ENCODE data around the gene PHF3. TPM values are rescaled to one million over a fixed set of nuclear protein-coding genes. Genes with fewer than 3 reads are reported as not detected.

Gene PHF3
- total RNA-seq, 1 experiment from 2014 or later: 56.4 TPM

DNA sequence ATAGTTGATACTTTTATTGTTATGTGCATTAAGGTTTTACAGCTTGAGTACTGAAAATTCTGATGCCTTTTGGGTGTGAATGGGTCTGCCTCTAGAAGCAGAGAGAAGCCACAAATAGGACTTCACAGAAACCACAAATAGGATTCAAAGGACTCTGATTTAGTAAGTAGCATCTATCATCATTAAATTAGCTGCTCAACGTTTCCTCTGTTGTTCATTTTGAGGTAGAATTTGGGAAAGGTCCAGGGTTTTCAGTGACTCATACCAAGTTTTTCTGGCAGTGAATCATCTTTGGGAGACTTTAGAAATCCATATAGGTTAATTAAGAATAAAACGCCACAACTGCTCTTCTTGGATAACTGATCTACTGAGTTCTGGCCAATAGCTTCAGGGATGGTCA is 105.1 kb downstream of the PHF3 start:
- Mint-ChIP-seq H3K4me3 (no peak overlapping the region), H3K27ac (no peak overlapping the region), H3K36me3 (peaks cover 4% of the 10 kb centered on the region), H3K9me3 (peaks cover 16% of the 10 kb centered on the region), H3K27me3 (ENCODE audit: low read depth) (no peaks in the 10 kb centered on the region; the same call in none of the 2 replicates), H3K4me1 (no peaks in the 10 kb centered on the region)
- TF ChIP-seq, protein P1, sequence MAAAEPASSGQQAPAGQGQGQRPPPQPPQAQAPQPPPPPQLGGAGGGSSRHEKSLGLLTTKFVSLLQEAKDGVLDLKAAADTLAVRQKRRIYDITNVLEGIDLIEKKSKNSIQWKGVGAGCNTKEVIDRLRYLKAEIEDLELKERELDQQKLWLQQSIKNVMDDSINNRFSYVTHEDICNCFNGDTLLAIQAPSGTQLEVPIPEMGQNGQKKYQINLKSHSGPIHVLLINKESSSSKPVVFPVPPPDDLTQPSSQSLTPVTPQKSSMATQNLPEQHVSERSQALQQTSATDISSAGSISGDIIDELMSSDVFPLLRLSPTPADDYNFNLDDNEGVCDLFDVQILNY (CRISPR knock-in tag; IDR thresholded peaks at IDR 0.05): no peak
- TF ChIP-seq ETV6 (CRISPR knock-in tag; IDR thresholded peaks at IDR 0.05): no peak
- TF ChIP-seq RORB (CRISPR knock-in tag; IDR thresholded peaks at IDR 0.05): no peak
- no peak for TF ChIP-seq NFE2L1 (CRISPR knock-in tag; IDR thresholded peaks at IDR 0.05)
- TF ChIP-seq SOX15 (CRISPR knock-in tag; IDR thresholded peaks at IDR 0.05): no peak
- no peak for TF ChIP-seq SMAD4 (CRISPR knock-in tag; IDR thresholded peaks at IDR 0.05)
- TF ChIP-seq NFYB (CRISPR knock-in tag; conservative IDR thresholded peaks at IDR 0.05; ENCODE audit: low read depth): no peak
- TF ChIP-seq JAZF1 (CRISPR knock-in tag; IDR thresholded peaks at IDR 0.05): no peak
- ChIA-PET POLR2A (no interaction called here), CTCF (no interaction called here)
- ATAC-seq (no peak), DNase-seq (ENCODE audit: low spot score) (no peak)

DNA sequence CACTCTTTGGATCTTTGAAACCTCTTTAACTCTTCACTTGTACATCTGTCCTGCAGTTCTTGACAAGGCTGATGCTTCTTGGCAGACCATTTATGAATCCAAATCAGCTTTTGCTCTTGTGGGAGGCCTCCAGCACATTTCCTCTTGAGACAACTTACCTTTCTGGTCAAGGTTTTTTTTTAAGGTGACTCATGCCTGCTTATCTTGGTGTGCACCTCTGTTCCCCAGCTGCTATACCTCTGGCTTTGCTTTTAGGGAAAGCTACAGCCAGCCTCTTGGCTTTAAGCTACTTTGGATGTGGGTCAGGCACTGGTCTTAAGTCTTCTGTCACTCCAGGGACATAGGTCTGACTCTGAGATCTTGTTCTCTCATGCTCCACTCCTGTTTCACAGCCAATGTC is 106.5 kb downstream of the PHF3 start:
- ChIA-PET CTCF (interaction anchor here (1.2 kb wide), 1 partner anchor 61 kb away, joined by 4 read pairs; no protein-coding TSS in a partner anchor), POLR2A (no interaction called here)
- ATAC-seq (no peak), DNase-seq (ENCODE audit: low spot score) (no peak)
- peaks cover 4% of the 10 kb centered on the region for H3K27me3 Mint-ChIP-seq (ENCODE audit: low read depth)
- no peaks in the 10 kb centered on the region for H3K4me1 Mint-ChIP-seq
- peaks cover 8% of the 10 kb centered on the region for H3K36me3 Mint-ChIP-seq
- peaks cover 20% of the 10 kb centered on the region for H3K9me3 Mint-ChIP-seq
- no peak overlapping the region for H3K4me3 Mint-ChIP-seq
- no peak overlapping the region for H3K27ac Mint-ChIP-seq
- TF ChIP-seq, protein P2, sequence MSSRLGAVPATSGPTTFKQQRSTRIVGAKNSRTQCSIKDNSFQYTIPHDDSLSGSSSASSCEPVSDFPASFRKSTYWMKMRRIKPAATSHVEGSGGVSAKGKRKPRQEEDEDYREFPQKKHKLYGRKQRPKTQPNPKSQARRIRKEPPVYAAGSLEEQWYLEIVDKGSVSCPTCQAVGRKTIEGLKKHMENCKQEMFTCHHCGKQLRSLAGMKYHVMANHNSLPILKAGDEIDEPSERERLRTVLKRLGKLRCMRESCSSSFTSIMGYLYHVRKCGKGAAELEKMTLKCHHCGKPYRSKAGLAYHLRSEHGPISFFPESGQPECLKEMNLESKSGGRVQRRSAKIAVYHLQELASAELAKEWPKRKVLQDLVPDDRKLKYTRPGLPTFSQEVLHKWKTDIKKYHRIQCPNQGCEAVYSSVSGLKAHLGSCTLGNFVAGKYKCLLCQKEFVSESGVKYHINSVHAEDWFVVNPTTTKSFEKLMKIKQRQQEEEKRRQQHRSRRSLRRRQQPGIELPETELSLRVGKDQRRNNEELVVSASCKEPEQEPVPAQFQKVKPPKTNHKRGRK (CRISPR knock-in tag; IDR thresholded peaks at IDR 0.05; ENCODE audit: borderline replicate concordance): no peak
- no peak for TF ChIP-seq CBFB (CRISPR knock-in tag; IDR thresholded peaks at IDR 0.05; ENCODE audit: low read depth)
- TF ChIP-seq, protein P3, sequence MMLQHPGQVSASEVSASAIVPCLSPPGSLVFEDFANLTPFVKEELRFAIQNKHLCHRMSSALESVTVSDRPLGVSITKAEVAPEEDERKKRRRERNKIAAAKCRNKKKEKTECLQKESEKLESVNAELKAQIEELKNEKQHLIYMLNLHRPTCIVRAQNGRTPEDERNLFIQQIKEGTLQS (CRISPR knock-in tag; conservative IDR thresholded peaks at IDR 0.05): no peak
- TF ChIP-seq CREM (CRISPR knock-in tag; IDR thresholded peaks at IDR 0.05): no peak
- TF ChIP-seq, protein P4, sequence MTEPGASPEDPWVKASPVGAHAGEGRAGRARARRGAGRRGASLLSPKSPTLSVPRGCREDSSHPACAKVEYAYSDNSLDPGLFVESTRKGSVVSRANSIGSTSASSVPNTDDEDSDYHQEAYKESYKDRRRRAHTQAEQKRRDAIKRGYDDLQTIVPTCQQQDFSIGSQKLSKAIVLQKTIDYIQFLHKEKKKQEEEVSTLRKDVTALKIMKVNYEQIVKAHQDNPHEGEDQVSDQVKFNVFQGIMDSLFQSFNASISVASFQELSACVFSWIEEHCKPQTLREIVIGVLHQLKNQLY (CRISPR knock-in tag; IDR thresholded peaks at IDR 0.05): no peak

DNA sequence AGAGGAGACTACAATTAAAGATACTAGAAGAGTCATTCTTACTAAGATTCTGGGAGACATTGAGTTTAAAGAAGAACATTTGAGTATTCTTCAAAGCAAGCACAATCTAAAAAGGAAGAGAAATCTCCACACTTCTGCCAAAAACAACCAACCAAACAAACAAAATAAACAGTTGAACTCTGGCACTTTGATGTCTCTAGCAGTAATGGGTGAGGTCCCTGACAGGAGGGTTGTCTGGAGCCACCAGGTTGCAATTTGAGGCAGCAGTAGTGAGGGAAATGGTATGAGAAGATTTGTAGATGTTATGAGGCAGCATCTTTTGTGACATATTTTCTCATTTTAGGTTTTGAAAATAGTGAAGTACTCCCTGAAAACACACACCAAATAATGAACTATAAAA is 108.1 kb downstream of the PHF3 start:
- no peak overlapping the region for H3K4me3 Mint-ChIP-seq
- peaks cover 21% of the 10 kb centered on the region for H3K9me3 Mint-ChIP-seq
- DNase-seq (ENCODE audit: low spot score): no peak
- POLR2A ChIA-PET: no interaction called here
- H3K36me3 Mint-ChIP-seq: peaks cover 8% of the 10 kb centered on the region
- H3K27me3 Mint-ChIP-seq (ENCODE audit: low read depth): peaks cover 4% of the 10 kb centered on the region
- no peak for ATAC-seq
- no peak overlapping the region for H3K27ac Mint-ChIP-seq
- no peak for TF ChIP-seq GRHL2 (CRISPR knock-in tag; IDR thresholded peaks at IDR 0.05; ENCODE audit: insufficient replicate concordance, severe bottlenecking)
- no peak for TF ChIP-seq RORB (CRISPR knock-in tag; IDR thresholded peaks at IDR 0.05)
- no peak for TF ChIP-seq ZNF317 (CRISPR knock-in tag; IDR thresholded peaks at IDR 0.05; ENCODE audit: borderline replicate concordance, low read depth)
- no peak for TF ChIP-seq KAT7 (CRISPR knock-in tag; IDR thresholded peaks at IDR 0.05; ENCODE audit: borderline replicate concordance)
- TF ChIP-seq CREM (CRISPR knock-in tag; IDR thresholded peaks at IDR 0.05): no peak
- CTCF ChIA-PET: no interaction called here
- H3K4me1 Mint-ChIP-seq: no peaks in the 10 kb centered on the region; the same call in none of the 2 replicates

DNA sequence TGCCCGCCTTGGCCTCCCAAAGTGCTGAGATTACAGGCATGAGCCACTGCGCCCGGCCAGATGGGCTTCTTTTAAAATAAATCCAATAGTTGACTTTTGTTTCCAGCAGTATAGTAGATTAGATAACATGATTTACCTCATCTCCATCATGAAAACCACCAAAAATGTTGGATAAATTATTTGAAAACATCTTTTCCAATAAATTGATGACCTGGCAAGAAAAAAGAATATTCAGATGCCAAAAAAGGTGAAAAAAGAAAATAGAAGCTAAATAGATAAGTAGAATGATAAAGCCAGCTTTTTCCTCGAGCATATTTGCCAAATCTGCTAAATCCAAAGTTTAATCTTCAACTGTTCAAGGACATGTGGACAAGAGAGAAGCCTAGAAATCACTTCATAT is 109.2 kb downstream of the PHF3 start:
- peaks cover 8% of the 10 kb centered on the region for H3K4me1 Mint-ChIP-seq
- peaks cover 8% of the 10 kb centered on the region for H3K36me3 Mint-ChIP-seq
- no peak overlapping the region for H3K27ac Mint-ChIP-seq
- H3K4me3 Mint-ChIP-seq: no peak overlapping the region
- no peak for ATAC-seq
- H3K27me3 Mint-ChIP-seq (ENCODE audit: low read depth): peaks cover 4% of the 10 kb centered on the region; the same call in 1 of the 2 replicates
- POLR2A ChIA-PET: no interaction called here
- DNase-seq (ENCODE audit: low spot score): no peak
- CTCF ChIA-PET: no interaction called here
- peaks cover 20% of the 10 kb centered on the region for H3K9me3 Mint-ChIP-seq
- TF ChIP-seq, protein P5, sequence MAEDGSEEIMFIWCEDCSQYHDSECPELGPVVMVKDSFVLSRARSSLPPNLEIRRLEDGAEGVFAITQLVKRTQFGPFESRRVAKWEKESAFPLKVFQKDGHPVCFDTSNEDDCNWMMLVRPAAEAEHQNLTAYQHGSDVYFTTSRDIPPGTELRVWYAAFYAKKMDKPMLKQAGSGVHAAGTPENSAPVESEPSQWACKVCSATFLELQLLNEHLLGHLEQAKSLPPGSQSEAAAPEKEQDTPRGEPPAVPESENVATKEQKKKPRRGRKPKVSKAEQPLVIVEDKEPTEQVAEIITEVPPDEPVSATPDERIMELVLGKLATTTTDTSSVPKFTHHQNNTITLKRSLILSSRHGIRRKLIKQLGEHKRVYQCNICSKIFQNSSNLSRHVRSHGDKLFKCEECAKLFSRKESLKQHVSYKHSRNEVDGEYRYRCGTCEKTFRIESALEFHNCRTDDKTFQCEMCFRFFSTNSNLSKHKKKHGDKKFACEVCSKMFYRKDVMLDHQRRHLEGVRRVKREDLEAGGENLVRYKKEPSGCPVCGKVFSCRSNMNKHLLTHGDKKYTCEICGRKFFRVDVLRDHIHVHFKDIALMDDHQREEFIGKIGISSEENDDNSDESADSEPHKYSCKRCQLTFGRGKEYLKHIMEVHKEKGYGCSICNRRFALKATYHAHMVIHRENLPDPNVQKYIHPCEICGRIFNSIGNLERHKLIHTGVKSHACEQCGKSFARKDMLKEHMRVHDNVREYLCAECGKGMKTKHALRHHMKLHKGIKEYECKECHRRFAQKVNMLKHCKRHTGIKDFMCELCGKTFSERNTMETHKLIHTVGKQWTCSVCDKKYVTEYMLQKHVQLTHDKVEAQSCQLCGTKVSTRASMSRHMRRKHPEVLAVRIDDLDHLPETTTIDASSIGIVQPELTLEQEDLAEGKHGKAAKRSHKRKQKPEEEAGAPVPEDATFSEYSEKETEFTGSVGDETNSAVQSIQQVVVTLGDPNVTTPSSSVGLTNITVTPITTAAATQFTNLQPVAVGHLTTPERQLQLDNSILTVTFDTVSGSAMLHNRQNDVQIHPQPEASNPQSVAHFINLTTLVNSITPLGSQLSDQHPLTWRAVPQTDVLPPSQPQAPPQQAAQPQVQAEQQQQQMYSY (CRISPR knock-in tag; IDR thresholded peaks at IDR 0.05): no peak
- TF ChIP-seq TCF7 (CRISPR knock-in tag; IDR thresholded peaks at IDR 0.05; ENCODE audit: low read depth) (no peak), SOX15 (CRISPR knock-in tag; IDR thresholded peaks at IDR 0.05) (no peak), JAZF1 (CRISPR knock-in tag; IDR thresholded peaks at IDR 0.05) (no peak), ZNF396 (CRISPR knock-in tag; IDR thresholded peaks at IDR 0.05; ENCODE audit: borderline replicate concordance) (no peak), SP1 (CRISPR knock-in tag; conservative IDR thresholded peaks at IDR 0.05) (no peak)
- TF ChIP-seq, protein P4 (CRISPR knock-in tag; IDR thresholded peaks at IDR 0.05): no peak
